GM21390 (cell line): ENCODE data around the gene NHLRC4.

Experiments used
- ATAC-seq: cut with Tn5 transposase; IDR thresholded peaks from one replicate; pipeline ENCODE4 v1.9.1; 2021; ENCODE audit not compliant: unreplicated experiment

Gene NHLRC4

DNA sequence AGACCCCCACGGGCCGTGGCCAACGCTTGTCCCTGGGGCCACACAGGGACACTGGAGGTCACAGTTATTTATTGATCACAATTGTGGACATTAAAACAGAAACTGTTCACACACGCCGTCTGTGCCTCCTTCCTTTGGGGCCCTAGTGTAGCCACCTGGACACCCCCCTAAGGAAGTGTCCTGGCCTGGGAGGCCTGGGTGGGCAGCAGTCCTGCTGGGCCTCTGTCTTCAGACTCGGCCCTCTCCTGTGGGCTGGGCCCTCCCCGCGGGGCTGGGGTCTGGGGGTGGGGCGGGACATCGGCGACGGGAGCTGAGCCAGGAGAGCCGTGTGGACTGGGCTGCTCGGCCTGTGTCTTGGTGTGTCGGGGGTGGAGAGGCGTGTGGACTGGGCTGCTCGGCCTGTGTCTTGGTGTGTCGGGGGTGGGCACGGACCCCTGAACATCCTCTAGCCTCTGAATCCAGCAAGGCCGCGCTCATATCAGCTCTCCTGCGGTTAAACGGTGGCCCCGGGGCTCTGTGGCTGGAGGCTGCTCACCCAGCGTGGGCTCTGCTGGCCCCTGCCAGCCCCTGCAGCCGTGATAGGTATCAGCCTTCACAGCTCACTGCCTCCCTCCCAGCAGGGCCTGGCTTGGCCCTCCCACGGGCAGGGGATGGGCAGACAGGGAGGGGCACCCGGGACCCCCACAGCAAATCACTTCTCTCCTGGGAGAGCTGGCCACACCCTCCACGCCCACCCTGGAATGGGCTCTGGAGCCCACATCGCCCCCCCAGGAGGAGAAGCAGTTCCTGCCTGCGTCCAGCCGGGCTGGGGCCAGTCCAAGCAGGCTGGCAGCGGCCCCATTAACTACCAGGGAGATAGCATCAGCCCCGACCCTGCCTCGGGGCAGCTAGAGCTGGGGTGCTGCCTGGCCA lies 1.1 kb upstream of the NHLRC4 start:
- no peak for ATAC-seq

DNA sequence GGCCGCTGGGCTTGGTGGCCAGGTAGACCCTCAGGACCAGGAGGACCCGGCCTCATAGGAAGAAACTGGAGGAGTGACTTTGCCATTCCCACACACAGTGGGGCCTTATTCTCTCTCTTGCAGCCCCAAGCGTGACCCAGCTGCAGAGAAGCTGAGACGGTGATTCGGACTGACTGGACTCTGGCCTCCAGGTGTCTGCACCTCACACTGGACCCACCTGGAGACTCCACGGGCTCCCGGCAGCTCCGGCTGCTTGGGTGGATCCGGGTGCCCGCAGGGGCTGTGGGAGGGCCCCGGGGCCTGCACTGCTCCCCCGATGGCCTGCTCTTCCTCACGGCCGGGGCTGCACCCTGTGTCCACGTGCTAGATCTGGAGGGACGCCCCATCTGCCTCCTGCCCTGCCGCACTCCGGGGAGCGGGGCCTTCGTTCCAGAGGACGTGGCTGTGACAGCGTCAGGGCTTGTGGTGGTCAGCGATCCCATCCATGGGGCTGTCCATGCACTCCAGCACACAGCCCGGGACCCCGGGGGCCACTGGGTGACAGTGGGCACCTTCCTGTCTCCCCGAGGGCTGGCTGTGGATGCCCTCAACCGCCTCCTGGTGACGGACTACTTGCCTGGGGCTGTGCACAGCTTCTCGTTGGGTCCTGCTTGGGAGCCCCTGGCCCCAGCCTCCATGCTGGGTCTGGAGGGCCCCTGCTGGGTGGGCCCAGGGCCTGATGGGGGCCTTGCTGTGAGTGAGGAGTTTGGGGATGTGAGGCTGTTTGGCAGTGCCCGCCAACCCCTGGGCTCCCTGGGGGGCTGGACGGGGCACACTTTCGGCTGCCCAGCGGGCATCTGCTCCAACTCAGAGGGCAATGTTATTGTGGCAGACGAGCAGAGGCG lies 810 bp downstream of the NHLRC4 start:
- no peak for ATAC-seq

DNA sequence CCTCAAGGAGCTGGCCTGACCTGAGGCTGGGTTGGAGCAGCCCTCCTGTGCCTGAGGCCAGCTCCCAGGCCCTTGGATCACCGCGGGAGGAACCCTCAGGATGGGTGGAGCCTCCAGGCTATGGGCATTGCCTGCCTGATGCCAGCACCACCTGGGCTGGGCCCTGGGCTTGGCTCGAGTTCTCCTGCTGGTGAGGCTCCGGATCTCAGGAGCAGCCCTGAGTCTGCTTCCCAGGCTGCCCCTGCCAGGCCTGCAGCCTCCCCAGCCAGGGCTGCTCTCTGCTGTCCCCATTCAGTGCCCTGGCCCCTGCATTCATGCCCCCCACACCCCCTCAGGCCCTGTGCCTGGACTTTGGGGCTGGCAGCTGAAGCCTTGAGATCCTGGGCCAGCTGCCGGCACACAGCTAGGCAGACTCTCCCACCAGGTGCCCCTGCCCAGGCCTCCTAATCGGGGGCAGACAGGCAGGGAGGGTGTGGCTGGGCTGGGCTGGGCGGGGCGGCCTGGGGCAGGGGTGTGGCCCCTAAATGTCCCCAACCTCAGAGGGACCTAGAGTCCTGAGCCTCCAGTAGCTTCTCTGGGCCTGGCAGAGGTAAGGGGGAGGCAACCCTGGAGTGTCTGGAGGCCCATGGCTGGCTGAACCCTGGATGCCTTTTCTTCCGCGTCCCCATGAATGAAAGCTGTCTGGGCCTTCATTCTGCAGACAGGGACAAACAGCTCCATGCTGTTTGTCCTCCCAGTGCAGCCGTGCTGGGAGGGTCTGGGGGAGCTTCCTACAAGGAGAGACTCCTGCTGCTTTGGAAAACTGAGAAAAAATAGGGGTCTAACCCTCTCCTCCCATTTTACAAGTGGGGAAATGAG lies 1.8 kb downstream of the NHLRC4 start:
- ATAC-seq = no peak

DNA sequence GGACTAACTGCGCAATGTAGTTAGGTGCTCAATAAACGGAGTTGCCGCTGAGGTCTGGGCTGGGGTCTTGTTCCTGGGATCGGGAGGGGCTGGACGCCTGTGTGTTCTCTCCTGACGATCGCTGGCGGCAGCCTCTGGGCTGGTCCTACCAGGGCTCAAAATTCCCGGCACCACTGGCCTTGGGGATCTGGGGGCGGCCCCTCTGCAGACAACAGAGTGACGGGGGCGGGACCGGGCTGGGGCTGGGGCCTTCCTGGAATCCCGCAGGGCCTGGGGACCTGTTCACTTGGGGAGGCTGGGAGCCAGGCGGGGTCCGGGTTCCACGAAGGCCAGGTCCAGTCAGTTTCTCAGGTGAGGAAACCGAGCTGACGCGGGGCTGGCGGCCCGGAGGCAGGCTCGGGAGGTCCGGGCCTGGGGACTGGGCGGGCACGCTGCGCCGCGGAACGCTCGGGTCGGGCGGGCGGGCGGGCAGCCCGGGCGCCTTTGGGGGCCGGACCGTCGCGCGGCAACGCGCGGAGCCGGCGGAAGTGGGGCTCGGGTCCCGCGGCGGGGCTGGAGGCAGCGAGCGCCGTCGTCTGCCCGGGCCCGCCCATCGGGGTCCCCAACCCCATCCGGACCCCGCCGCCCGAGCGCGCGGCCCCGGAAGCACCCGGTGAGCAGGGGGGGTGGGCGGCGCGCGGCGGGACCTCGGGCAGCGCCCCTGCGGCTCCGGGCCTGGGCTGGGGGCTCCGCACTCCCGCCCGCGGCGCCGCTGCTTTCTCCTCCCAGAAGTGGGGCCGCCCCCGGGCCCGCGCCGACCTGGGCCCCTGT lies 2.8 kb downstream of the NHLRC4 start, which contains the start of gene PIGQ:
PIGQ (plus strand) TSS at position 524 of the 810 bp plus-strand sequence. CDS start 4,107 bp downstream, outside the sequence.
- no peak for ATAC-seq

DNA sequence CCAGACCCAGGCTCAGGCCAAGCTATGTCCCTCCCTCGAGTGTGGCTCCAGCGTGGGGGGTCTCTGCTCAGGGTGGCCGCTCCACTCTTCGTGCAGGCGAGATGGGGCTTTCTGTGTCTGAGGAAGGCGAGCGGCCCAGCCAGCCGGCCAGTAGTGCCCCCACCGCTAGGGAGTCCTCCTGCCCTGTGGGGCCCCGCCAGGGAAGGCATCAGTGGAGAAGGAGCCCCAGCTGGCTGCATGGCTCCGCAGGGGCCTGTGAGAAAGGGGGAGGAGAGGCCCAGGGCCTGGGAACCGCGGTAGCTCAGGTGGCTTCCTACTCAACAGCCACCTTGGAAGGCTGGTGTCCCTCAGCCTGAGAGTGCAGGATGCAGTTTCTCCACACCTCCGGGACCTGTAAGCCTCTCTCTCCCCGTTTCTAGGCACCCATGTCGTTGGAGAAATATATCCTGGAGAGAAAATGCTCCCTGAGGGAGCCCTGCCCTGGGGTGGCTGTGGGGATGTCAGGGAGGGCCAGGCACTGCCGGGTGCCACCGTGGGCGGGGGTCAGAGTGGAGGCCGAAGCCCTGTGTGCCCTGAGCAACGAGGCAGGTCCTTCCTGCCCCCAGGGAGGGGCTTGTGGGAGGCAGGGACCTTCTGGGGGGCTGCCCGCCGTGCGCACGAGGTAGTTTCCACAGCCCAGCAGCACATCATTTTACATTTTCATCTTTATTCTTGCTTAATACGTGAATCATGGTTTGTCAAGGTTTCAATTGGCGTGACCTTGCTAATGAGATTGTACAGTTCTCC lies 6.3 kb downstream of the NHLRC4 start:
- no peak for ATAC-seq

DNA sequence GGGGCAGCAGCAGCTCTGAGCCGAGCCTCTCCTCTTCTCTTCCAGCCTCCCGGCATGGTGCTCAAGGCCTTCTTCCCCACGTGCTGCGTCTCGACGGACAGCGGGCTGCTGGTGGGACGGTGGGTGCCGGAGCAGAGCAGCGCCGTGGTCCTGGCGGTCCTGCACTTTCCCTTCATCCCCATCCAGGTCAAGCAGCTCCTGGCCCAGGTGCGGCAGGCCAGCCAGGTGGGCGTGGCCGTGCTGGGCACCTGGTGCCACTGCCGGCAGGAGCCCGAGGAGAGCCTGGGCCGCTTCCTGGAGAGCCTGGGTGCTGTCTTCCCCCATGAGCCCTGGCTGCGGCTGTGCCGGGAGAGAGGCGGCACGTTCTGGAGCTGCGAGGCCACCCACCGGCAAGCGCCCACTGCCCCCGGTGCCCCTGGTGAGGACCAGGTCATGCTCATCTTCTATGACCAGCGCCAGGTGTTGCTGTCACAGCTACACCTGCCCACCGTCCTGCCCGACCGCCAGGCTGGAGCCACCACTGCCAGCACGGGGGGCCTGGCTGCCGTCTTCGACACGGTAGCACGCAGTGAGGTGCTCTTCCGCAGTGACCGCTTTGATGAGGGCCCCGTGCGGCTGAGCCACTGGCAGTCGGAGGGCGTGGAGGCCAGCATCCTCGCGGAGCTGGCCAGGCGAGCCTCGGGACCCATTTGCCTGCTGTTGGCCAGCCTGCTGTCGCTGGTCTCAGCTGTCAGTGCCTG lies 7.4 kb downstream of the NHLRC4 start:
- ATAC-seq = no peak

DNA sequence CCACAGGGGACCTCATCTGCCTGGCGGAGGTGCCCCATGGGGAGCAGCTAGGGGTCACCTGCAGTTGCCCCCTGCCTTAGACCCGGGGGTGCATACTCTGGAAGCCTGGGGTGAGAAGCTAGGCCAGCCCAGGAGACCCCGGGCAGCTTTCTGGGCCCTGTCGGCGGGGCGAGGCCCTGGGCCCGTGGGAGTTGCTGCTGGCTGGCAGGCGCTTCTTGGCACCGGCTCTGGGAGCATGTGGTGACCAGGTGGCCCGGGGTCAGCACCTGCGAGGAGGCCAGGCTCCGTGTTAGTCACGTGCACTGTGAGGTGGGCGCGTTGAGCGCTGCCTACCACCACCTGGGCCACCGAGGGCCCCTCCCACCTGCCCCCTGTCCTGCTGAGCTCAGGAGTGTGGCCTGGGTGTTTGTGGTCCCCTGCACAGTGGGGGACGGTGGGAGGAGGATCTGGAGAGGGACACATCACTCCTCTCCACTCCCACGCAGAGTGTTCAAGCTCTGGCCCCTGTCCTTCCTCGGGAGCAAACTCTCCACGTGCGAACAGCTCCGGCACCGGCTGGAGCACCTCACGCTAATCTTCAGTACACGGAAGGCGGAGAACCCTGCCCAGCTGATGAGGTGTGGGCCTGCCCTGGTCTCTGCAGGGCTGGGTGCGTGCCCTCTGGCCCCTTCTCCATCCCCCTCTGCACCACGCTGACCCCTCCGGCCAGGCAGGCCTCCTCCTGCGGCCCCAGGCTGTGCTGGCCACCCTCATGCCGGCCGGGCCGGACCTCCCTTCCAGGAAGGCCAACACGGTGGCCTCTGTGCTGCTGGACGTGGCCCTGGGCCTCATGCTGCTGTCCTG lies 8.8 kb downstream of the NHLRC4 start:
- no peak for ATAC-seq

DNA sequence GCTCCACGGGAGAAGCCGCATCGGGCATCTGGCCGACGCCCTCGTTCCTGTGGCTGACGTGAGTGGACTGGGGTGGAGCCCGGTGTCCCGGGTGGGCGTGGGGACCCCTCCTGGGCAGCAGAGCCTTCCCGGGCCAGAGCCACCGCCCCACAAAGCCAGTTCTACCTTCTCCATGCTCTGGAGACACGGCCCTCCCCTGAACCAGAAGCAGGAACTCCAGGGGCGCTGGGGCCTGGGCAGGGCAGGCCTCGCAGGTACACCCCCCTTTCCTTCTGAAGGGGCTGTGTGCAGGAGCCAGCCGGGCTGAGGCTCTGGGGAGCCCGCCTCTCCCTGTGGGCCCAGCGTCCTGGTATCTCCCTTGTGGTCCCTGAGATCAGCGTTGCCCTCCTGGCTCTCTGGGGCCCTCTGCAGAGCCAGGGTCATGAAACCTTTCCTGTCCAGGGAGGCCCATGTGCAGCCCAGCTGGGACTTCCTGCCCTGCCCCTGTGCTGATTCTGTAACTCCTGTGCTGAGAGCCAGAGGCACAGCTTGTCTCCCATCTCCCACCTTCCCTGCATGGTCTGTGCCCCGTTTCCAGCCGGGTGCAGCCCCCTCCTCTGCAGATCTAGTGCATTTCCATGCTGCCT lies 9.5 kb downstream of the NHLRC4 start:
- ATAC-seq = no peak

DNA sequence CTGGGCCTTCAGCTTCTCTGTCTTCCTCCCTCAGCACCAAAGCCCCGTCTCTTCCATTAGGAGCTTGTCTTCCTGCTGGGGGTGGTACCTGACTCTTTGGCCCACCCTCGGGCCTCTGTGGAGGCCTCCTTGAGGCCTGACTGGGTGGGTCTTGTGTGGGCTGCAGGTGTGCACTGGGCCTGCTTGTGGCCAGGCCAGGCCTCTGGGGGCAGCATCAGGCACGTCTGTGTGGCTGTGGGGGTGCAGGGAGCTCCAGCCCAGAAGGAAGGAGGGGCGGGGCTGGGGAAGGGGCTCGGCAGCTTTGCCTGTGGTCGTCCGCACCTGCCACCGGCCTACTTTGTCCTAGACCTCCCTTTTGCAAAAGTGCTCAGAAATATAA lies 10.0 kb downstream of the NHLRC4 start:
- ATAC-seq = no peak

DNA sequence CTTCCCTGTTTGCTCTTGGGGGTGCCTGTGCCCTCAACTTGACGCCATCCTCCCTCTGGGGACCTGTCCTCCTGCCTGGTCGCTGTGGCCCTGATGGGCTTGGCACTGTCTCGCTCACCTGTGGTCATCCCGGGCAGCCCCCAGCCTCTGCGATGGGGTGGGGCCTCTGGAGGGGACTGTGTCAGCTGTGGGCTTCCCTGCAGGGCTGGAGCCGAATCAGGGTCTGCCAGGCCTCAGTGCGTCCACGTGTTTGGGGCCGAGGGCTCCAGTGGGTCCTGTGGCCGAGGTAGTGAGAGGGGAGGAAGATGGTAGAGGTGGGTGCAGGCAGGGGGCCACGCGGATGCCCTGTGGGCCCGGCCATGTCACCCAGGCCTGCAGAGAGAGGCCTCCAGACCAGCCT lies 11.0 kb downstream of the NHLRC4 start:
- ATAC-seq = no peak

DNA sequence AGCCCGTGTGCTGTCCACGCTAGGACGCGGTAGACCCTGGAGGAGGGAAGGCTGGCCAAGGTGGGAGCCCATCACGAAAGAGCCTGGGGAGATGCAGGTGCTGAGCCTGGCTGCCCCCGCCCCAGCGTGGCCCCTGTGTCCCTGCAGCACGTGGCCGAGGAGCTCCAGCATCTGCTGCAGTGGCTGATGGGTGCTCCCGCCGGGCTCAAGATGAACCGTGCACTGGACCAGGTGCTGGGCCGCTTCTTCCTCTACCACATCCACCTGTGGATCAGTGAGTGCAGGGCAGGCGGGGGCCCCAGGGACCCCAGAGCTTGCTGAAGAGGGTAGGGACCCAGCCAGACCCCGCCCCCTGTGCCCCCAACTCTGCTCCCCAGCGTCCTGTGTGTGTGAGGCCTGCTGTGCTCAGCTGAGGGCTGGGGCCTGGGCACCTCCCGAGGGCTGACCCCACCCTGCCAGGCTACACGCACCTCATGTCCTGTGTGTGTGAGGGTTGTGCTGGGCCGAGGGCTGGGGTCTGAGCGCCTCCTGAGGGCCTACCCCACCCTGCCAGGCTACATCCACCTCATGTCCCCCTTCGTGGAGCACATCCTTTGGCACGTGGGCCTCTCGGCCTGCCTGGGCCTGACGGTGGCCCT lies 11.5 kb downstream of the NHLRC4 start:
- no peak for ATAC-seq

DNA sequence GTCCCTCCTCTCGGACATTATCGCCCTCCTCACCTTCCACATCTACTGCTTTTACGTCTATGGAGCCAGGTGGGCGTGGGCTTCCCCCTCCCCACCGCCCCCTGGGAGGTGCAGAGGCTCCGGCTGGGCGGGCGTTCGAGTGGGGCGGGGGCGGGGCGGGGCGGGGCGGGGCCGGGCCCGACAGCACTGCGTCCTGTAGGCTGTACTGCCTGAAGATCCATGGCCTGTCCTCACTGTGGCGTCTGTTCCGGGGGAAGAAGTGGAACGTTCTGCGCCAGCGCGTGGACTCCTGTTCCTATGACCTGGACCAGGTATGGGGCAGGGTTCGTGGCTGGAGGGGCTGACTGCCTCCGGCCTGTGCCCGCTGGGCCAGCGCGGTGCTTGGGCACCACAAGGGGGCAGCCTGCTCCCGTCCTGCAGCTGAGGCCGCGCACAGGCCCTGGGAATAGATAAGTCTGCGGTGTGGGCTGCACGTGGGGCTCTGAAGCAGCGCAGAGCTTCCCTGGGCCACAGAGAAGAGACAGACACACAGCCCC lies 12.1 kb downstream of the NHLRC4 start:
- ATAC-seq = no peak

DNA sequence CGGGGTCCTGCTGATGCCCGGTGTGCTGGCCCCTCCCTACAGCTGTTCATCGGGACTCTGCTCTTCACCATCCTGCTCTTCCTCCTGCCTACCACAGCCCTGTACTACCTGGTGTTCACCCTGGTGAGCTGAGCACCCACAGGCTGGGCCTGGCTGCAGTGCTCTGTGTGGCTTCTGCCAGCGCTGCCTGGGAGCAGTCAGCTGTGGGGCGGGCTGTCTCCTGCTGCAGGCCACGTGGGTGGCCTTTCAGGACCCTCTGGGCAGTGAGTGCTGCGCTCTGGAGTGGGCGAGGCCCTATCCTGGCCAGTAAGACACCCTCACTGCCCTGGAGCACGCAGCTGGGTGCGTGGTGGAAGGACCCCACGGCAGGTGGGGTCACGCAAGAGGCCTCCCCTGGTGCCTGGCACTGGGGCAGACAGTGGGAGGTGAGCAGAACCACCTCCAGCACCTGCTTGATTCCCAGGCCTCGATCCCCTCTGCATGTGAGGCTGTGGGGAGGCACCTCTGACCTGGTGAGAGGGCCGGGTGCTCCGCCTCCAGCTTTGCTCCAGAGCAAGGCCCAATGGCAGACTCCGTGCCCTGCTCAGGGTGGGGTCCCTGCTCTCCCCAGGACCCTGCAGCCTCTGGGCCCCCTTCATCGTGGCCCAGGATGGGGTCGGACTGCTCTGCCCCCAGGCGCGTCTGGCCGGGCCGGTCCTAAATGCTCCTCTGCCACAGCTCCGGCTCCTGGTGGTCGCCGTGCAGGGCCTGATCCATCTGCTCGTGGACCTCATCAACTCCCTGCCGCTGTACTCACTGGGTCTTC lies 13.5 kb downstream of the NHLRC4 start:
- no peak for ATAC-seq

DNA sequence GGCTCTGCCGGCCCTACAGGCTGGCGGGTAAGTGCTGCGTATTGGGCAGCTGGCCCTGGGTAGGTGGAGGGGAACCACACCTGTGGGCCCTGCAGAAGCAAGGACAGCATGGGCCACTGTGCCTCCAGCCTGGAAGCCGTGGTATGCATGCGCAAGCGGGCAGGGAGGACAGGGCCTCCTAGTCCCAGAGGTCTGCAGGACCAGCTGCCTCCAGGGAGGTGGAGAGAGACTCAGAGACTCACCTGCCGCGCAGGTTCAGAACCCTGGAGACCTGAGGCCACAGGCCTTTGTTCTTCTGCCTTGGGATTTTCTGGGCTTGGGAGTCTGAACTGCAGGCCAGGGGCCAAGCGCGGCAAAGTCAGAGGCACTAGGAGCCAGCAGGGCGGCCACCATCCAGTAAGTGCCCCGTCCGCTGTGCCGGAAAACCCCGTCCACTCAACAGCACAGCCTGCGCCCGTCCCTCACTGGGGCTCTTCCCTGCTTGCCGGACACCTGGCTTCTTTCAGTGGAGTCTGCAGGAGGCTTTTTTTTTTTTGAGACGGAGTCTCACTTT lies 14.2 kb downstream of the NHLRC4 start:
- ATAC-seq = no peak

DNA sequence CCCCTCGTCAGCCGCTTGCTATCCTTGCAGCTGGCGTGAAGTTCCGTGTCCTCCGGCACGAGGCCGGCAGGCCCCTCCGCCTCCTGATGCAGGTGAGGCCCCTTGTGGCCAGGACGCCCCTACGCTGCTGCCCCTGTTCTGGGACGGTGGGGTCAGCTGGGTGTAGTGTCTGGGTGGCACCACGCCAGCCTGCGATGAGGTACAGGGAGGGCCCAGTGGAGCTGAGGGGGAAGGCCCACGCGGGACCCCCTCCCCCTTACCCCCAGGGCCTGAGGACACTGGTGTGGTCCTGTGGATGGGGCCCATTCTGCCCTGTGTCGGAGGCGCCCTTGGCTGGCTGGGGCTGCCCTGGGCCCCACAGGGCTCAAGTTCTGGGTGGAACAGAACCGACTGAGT lies 15.4 kb downstream of the NHLRC4 start:
- ATAC-seq = no peak
